Left lung (tissue), 10 donors: ENCODE measurements around the gene FAM107B. TPM values are rescaled to one million over a fixed set of nuclear protein-coding genes. Genes with fewer than 3 reads are reported as not detected.

Experiments used
- ATAC-seq: fragments of 200-7000 bp; cut with Tn5 transposase; one replicate; pipeline ENCODE4 v1.9.1; 2020; ENCODE audit warnings: moderate library complexity
- DNase-seq, 4 donors: peaks; one replicate each; pipeline ENCODE4 v3.0.0-alpha.2; 2013 to 2020
- H3K27ac ChIP-seq, 2 donors: fragments of 200-600 bp; sonication (generic) in 1 of 2; one replicate each; pipeline versions ENCODE4 v1.5.0 to v1.8.0; 2020 to 2021
- H3K27me3 ChIP-seq, 2 donors: fragments of 200-600 bp; sonication (generic) in 1 of 2; one replicate each; pipeline versions ENCODE4 v1.5.0 to v1.8.0; 2020 to 2021
- H3K36me3 ChIP-seq, 2 donors: fragments of 200-600 bp; sonication (generic) in 1 of 2; one replicate each; pipeline versions ENCODE4 v1.5.0 to v1.8.0; 2020 to 2021
- H3K4me1 ChIP-seq, 2 donors: fragments of 200-600 bp; one replicate each; pipeline ENCODE4 v1.8.0; 2021
- H3K4me3 ChIP-seq, 2 donors: fragments of 200-600 bp; sonication (generic) in 1 of 2; one replicate each; pipeline versions ENCODE4 v1.5.0 to v1.8.0; 2020 to 2021; ENCODE audit warnings: mild to moderate bottlenecking in 1 of 2
- H3K9me3 ChIP-seq, 2 donors: fragments of 200-600 bp; sonication (generic) in 1 of 2; one replicate each; pipeline versions ENCODE4 v1.5.0 to v1.8.0; 2020 to 2021
- CTCF ChIP-seq, 2 donors: fragments of 200-600 bp; sonication (generic) in 1 of 2; IDR thresholded peaks; one replicate each; pipeline versions ENCODE4 v1.5.0 to v1.8.0; 2021; ENCODE audit warnings: antibody characterized with exemption in 2 of 2
- intact Hi-C, 2 donors: fragments of 100-400 bp; cut with DNase I; formaldehyde crosslinking; loops; one replicate each; pipeline versions ENCODE4 v1.11.2 to v1.14.2; 2022
- polyA plus RNA-seq, 6 donors: library from polyadenylated mRNA; unstranded; fragments of 120-200 nt; gene quantifications; one replicate each; pipeline ENCODE4 v1.2.1, GENCODE V29; 2013; ENCODE audit not compliant: insufficient read length in 6 of 6
- total RNA-seq, 2 donors: library from RNA; stranded (reverse); fragmentation: NEBNext Ultra II Directional; extraction: Animal tissue kit (Norgen Biotek cat#: 25700); gene quantifications; one replicate each; pipeline ENCODE4 v1.2.1, GENCODE V29; 2021
- donor health status: DM: no; HTN: yes; CAD: no.
- donor health status: DM: no; HTN: no; CAD: no.

FAM107B gene
- total and polyA plus RNA-seq, 8 donors: 66.2 to 93.6 (median 83.0) TPM

- Histone ChIP-seq H3K27ac (peak overlapping the region in 1 of 2 donors; percentile 75), H3K9me3 (no peaks in the 10 kb centered on the region), H3K27me3 (no peaks in the 10 kb centered on the region), H3K4me1 (peaks cover 11 to 63% of the 10 kb centered on the region in 2 donors), H3K36me3 (no peaks in the 10 kb centered on the region), H3K4me3 (no peak overlapping the region)
- ATAC-seq (peak; percentile 38), DNase-seq (no peak)
- intact Hi-C loops: no loop called here
- no peak for TF ChIP-seq CTCF (IDR thresholded peaks at IDR 0.05)
Measured at GRCh38 chr10:14658331-14659127, 116.2 kb downstream of the FAM107B start.

GRCh38 chr10:14656052-14656730 lies 118.5 kb downstream of the FAM107B start:
- no peak overlapping the region for H3K4me3 ChIP-seq
- intact Hi-C loops: no loop called here
- no peaks in the 10 kb centered on the region for H3K9me3 ChIP-seq
- no peak for DNase-seq
- H3K27ac ChIP-seq: no peak overlapping the region
- ATAC-seq: no peak
- H3K4me1 ChIP-seq: peaks cover 16 to 67% of the 10 kb centered on the region in 2 donors
- no peak for TF ChIP-seq CTCF (IDR thresholded peaks at IDR 0.05)
- H3K36me3 ChIP-seq: no peaks in the 10 kb centered on the region
- H3K27me3 ChIP-seq: no peaks in the 10 kb centered on the region

- Histone ChIP-seq H3K4me3 (no peak overlapping the region), H3K4me1 (peaks cover 16 to 55% of the 10 kb centered on the region in 2 donors), H3K27ac (no peak overlapping the region), H3K27me3 (no peaks in the 10 kb centered on the region), H3K9me3 (no peaks in the 10 kb centered on the region), H3K36me3 (no peaks in the 10 kb centered on the region)
- TF ChIP-seq CTCF (IDR thresholded peaks at IDR 0.05): no peak
- no peak for ATAC-seq
- intact Hi-C loops: no loop called here
- no peak for DNase-seq
Measured at GRCh38 chr10:14654821-14655382, 119.8 kb downstream of the FAM107B start.

GRCh38 chr10:14653271-14654161 lies 121.2 kb downstream of the FAM107B start:
- Histone ChIP-seq H3K9me3 (no peaks in the 10 kb centered on the region), H3K4me1 (peaks cover 12 to 47% of the 10 kb centered on the region in 2 donors), H3K36me3 (no peaks in the 10 kb centered on the region), H3K27me3 (no peaks in the 10 kb centered on the region), H3K4me3 (no peak overlapping the region), H3K27ac (peak overlapping the region; percentile 57 to 62)
- intact Hi-C loops: no loop called here
- DNase-seq (peak in 1 of 4 donors; percentile 71), ATAC-seq (peak; percentile 91)
- TF ChIP-seq CTCF (IDR thresholded peaks at IDR 0.05): no peak
